Measurements from ENCODE around the gene MUC2. TPM values are rescaled to one million over a fixed set of nuclear protein-coding genes. Genes with fewer than 3 reads are reported as not detected.

MUC2 gene
- total and polyA plus RNA-seq, 2 of the 13 experiments (the other 11 are each of a cell fraction or from before 2014, with no cell fraction given): not detected

GRCh38 chr11:1121813-1122663 is 47.4 kb downstream of the MUC2 start:
- WGBS (ENCODE audit: low lambda C conversion rate): 0% methylated on average over 3 of the region's 28 CpGs

More at GRCh38 chr11:1121813-1122663, 47.4 kb downstream of the MUC2 start:
- BruUV-seq (replicated peaks): no TSS peak
- no peaks in the 10 kb centered on the region; the same call in 1 of the 2 replicates for H4K20me1 ChIP-seq (ENCODE audit: insufficient read depth, low read length)
- H3K27ac ChIP-seq (ENCODE audit: extremely low read length, insufficient read depth, low read length): no peak overlapping the region
- H3K27me3 ChIP-seq (ENCODE audit: control insufficient read depth in 1 of 2, insufficient read depth in 2 of 2, low read length in 2 of 2): peaks cover 11 to 58% of the 10 kb centered on the region in 2 experiments; a peak in 4 of 5 replicates
- no peaks in the 10 kb centered on the region for H3K4me1 ChIP-seq (ENCODE audit: insufficient read depth, low read length)
- TF ChIP-seq FOXC1 (CRISPR knock-in tag; IDR thresholded peaks at IDR 0.05; ENCODE audit: borderline replicate concordance): no peak
- TF ChIP-seq ZBTB10 (CRISPR knock-in tag; IDR thresholded peaks at IDR 0.05; ENCODE audit: borderline replicate concordance): no peak
- TF ChIP-seq, protein P1, sequence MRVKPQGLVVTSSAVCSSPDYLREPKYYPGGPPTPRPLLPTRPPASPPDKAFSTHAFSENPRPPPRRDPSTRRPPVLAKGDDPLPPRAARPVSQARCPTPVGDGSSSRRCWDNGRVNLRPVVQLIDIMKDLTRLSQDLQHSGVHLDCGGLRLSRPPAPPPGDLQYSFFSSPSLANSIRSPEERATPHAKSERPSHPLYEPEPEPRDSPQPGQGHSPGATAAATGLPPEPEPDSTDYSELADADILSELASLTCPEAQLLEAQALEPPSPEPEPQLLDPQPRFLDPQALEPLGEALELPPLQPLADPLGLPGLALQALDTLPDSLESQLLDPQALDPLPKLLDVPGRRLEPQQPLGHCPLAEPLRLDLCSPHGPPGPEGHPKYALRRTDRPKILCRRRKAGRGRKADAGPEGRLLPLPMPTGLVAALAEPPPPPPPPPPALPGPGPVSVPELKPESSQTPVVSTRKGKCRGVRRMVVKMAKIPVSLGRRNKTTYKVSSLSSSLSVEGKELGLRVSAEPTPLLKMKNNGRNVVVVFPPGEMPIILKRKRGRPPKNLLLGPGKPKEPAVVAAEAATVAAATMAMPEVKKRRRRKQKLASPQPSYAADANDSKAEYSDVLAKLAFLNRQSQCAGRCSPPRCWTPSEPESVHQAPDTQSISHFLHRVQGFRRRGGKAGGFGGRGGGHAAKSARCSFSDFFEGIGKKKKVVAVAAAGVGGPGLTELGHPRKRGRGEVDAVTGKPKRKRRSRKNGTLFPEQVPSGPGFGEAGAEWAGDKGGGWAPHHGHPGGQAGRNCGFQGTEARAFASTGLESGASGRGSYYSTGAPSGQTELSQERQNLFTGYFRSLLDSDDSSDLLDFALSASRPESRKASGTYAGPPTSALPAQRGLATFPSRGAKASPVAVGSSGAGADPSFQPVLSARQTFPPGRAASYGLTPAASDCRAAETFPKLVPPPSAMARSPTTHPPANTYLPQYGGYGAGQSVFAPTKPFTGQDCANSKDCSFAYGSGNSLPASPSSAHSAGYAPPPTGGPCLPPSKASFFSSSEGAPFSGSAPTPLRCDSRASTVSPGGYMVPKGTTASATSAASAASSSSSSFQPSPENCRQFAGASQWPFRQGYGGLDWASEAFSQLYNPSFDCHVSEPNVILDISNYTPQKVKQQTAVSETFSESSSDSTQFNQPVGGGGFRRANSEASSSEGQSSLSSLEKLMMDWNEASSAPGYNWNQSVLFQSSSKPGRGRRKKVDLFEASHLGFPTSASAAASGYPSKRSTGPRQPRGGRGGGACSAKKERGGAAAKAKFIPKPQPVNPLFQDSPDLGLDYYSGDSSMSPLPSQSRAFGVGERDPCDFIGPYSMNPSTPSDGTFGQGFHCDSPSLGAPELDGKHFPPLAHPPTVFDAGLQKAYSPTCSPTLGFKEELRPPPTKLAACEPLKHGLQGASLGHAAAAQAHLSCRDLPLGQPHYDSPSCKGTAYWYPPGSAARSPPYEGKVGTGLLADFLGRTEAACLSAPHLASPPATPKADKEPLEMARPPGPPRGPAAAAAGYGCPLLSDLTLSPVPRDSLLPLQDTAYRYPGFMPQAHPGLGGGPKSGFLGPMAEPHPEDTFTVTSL (CRISPR knock-in tag; IDR thresholded peaks at IDR 0.05; ENCODE audit: borderline replicate concordance): no peak
- no peak for TF ChIP-seq ZFAT (CRISPR knock-in tag; conservative IDR thresholded peaks at IDR 0.05)
- no peak for TF ChIP-seq RBFOX2 (IDR thresholded peaks at IDR 0.05; ENCODE audit: low read depth, low read length)
- no peak for TF ChIP-seq SATB2 (CRISPR knock-in tag; IDR thresholded peaks at IDR 0.05)
- ChIA-PET CTCF (ENCODE audit: low intra/inter-chr PET ratio, low total read pairs) (no interaction called here), POLR2A (no interaction called here)
- H3K4me3 ChIP-seq (replicated peaks in 1 of 3; ENCODE audit: insufficient read depth in 1 of 3, low read depth in 2 of 3, low read length in 3 of 3): no peak overlapping the region
- intact Hi-C loops (cut with micrococcal nuclease; ENCODE audit: unreplicated experiment) (no loop called here), in situ Hi-C loops (cut with HindIII; ENCODE audit: extremely low pct_ligation_motif_present, low pct_unique_long_range_greater_than_20kb) (no loop called here)
- no peak overlapping the region for H3K4me2 ChIP-seq (ENCODE audit: low read depth, low read length)
- no peak for DNase-seq (ENCODE audit: low spot score)
- H3K9me3 ChIP-seq (ENCODE audit: low read length): no peaks in the 10 kb centered on the region
- no peak overlapping the region for H3K9ac ChIP-seq (ENCODE audit: insufficient read depth, low read depth, low read length)
- no peaks in the 10 kb centered on the region for H3K79me2 ChIP-seq (ENCODE audit: insufficient read depth, low read length)
- ATAC-seq: peak; percentile 18; the same call in 1 of the 3 replicates
- H3K36me3 ChIP-seq (replicated peaks in 1 of 2; ENCODE audit: control insufficient read depth in 1 of 2, insufficient read depth in 2 of 2, low read length in 2 of 2): no peaks in the 10 kb centered on the region
- FAIRE-seq: no peak
- no peak overlapping the region for H2AFZ ChIP-seq (ENCODE audit: low read length)

All from HepG2 (cell line).